ENCODE results near the gene XRN2. TPM values are rescaled to one million over a fixed set of nuclear protein-coding genes. Genes with fewer than 3 reads are reported as not detected.

Gene XRN2
- total and polyA plus RNA-seq, 12 donors, result 9.5 to 39.8 (median 31.7) TPM

DNA sequence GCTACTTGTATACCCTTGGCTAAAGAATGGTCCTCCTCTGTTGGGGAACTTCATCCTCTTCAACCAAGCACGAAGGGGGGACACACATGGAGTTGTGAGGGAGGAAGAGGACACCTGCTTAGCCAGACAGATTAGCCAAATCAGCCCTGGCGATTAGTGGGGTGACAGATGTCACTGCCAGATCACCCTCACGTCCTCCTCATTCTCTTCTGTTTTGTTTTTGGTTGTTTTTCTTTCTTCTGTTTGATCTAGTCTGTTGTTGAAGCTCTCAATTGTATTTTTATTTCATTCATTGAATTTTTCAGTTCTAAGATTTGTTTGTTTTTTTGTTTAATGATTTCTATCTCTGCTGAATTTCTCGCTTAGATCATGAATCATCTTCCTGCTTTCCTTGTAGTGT, 121.7 kb downstream of the XRN2 start:
- no peak overlapping the region for H3K27ac ChIP-seq
- TF ChIP-seq, protein P1, sequence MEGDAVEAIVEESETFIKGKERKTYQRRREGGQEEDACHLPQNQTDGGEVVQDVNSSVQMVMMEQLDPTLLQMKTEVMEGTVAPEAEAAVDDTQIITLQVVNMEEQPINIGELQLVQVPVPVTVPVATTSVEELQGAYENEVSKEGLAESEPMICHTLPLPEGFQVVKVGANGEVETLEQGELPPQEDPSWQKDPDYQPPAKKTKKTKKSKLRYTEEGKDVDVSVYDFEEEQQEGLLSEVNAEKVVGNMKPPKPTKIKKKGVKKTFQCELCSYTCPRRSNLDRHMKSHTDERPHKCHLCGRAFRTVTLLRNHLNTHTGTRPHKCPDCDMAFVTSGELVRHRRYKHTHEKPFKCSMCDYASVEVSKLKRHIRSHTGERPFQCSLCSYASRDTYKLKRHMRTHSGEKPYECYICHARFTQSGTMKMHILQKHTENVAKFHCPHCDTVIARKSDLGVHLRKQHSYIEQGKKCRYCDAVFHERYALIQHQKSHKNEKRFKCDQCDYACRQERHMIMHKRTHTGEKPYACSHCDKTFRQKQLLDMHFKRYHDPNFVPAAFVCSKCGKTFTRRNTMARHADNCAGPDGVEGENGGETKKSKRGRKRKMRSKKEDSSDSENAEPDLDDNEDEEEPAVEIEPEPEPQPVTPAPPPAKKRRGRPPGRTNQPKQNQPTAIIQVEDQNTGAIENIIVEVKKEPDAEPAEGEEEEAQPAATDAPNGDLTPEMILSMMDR (IDR thresholded peaks at IDR 0.05), result no peak
- ATAC-seq (no peak), DNase-seq (no peak)
- H3K27me3 ChIP-seq, result peaks cover 0 to 4% (median 0%) of the 10 kb centered on the region in 7 donors
- H3K9me3 ChIP-seq, result peaks cover 0 to 60% (median 25%) of the 10 kb centered on the region in 11 donors
- 67 to 68% methylated on average over 4 of the region's 4 CpGs for WGBS, 2 donors
- no peak overlapping the region for H3K4me3 ChIP-seq
- no peaks in the 10 kb centered on the region for H3K4me1 ChIP-seq
- intact Hi-C loops (cut with DNase I), result no loop called here
- no peaks in the 10 kb centered on the region for H3K36me3 ChIP-seq

- intact Hi-C loops (cut with DNase I), result loop anchor here in 1 of 10 donors (10.0 kb wide), 1 partner anchor 55 kb away; no protein-coding TSS in a partner anchor
- H3K9me3 ChIP-seq, result peaks cover 0 to 17% (median 8%) of the 10 kb centered on the region in 11 donors
- H3K4me3 ChIP-seq, result no peak overlapping the region
- WGBS, 2 donors, result 57 to 62% methylated on average over 3 of the region's 3 CpGs
- ATAC-seq, result no peak
- no peak for DNase-seq
- no peak overlapping the region for H3K27ac ChIP-seq
- TF ChIP-seq, protein P1 (IDR thresholded peaks at IDR 0.05), result no peak
- no peaks in the 10 kb centered on the region for H3K4me1 ChIP-seq
- peaks cover 0 to 32% (median 17%) of the 10 kb centered on the region in 7 donors for H3K27me3 ChIP-seq
- H3K36me3 ChIP-seq, result no peaks in the 10 kb centered on the region
Observed at GRCh38 chr20:21430020-21430419, 126.9 kb downstream of the XRN2 start.

- DNase-seq (no peak), ATAC-seq (no peak)
- H3K4me3 ChIP-seq, result no peak overlapping the region
- intact Hi-C loops (cut with DNase I), result loop anchor here in 1 of 10 donors (10.0 kb wide), 1 partner anchor 58 kb away; no protein-coding TSS in a partner anchor
- no peaks in the 10 kb centered on the region for H3K36me3 ChIP-seq
- peaks cover 0 to 52% (median 32%) of the 10 kb centered on the region in 7 donors for H3K27me3 ChIP-seq
- no peaks in the 10 kb centered on the region for H3K4me1 ChIP-seq
- TF ChIP-seq, protein P1 (IDR thresholded peaks at IDR 0.05), result no peak
- H3K9me3 ChIP-seq, result no peaks in the 10 kb centered on the region
- H3K27ac ChIP-seq, result no peak overlapping the region
- 90 to 94% methylated on average over 4 of the region's 4 CpGs for WGBS, 2 donors
Observed at GRCh38 chr20:21432911-21433310, 129.8 kb downstream of the XRN2 start.

- no peaks in the 10 kb centered on the region for H3K9me3 ChIP-seq
- WGBS, 2 donors, result 58 to 59% methylated on average over 2 of the region's 2 CpGs
- no peaks in the 10 kb centered on the region for H3K4me1 ChIP-seq
- H3K27me3 ChIP-seq, result peaks cover 0 to 55% (median 32%) of the 10 kb centered on the region in 7 donors
- TF ChIP-seq, protein P1 (IDR thresholded peaks at IDR 0.05), result no peak
- H3K36me3 ChIP-seq, result no peaks in the 10 kb centered on the region
- H3K27ac ChIP-seq, result no peak overlapping the region
- no peak overlapping the region for H3K4me3 ChIP-seq
- DNase-seq, result no peak
- intact Hi-C loops (cut with DNase I), result loop anchor here in 1 of 10 donors (10.0 kb wide), 1 partner anchor 59 kb away; no protein-coding TSS in a partner anchor
- no peak for ATAC-seq
Observed at GRCh38 chr20:21433329-21433890, 130.3 kb downstream of the XRN2 start.

Measured in heart right ventricle (tissue), 16 donors.